Stimulated activated CD4-positive, alpha-beta T cell treated with anti-CD3 and anti-CD28 coated beads, Interleukin-4, amount 100 ng/mL, for 24 hours (primary cell): ENCODE results near the gene MRPL32.

Experiments
- DNase-seq: peaks from one replicate; pipeline ENCODE4 v3.0.0-alpha.2; 2020

MRPL32 gene

GRCh38 chr7:42928754-42929153, 3.4 kb upstream of the MRPL32 start:
- DNase-seq: no peak

GRCh38 chr7:42929449-42929848, 2.7 kb upstream of the MRPL32 start:
- no peak for DNase-seq

DNA sequence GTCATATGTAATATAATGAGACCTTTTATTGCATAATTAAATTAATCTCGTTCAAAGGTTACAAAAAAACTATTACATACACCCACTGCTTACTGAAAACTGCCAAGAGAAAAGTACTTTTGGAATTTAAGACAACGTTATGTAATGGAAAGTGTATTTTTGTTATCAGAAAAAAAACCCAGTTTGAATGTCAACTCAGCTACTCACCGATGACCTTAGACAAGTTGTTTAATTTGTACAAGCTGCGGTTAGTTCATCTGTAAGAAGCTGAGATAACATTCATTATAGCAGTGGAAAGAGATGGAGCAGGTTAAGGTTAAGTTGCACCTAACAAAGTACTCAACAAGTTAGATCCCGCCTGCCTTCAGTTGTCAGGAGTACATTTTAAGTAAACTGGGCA, 1.3 kb upstream of the MRPL32 start:
- DNase-seq: no peak

DNA sequence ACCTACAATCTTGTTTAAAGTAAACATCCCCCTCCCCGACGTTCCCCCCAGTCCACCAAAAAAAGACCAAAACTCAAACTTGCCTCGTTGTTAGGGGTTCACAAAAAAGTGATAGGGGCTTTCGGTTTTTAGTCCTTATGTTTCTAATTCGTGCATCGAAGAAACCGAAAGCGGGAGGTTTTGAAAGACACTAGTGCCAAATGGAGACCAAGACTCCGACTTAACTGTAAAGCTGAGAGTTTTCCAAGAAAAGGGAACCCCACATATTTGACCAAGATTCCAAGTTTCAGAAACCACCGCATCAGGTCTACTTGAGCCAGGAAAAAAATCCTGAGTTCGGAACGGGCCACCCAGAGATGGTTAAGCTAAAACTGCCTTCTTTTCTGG, 736 bp upstream of the MRPL32 start:
- DNase-seq: peak; percentile 36

DNA sequence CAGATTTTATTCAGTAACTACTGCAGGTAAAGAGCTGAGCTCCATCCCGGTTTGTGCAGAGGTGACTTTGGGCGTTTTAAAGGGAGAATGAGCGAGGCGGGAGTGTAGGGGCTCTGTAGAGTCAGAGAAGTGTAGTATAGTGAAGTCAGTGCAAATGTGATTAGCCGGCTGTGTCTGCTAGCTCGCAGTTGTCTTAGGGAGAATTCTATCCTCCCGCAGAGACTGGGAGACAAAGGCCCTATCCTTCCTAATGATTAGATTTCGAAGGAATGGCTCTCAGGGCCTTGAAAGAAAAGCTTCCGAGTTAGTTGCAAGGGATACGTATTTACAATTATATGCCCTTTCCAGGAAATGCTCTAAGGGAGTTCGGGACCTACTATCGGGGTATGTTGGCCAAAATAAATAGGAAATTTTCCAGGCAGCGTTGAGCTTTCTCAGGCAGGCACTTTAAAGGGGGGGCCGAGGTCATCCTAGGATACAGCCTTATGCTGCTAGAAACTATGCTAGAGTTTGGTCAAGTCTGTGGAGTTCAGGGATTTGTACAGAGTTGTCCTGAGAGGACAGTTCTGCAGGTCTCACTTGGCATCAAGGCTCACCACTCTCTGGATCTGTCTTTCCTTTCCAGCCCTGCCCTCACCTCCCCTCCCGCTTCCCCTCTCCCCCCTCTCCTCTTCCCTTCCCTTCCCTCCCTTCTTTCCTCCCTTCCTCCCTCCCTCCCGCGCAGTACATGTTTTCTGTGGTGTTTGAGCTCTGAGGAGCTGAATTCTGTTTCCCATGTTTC, 825 bp downstream of the MRPL32 start:
- DNase-seq: no peak

DNA sequence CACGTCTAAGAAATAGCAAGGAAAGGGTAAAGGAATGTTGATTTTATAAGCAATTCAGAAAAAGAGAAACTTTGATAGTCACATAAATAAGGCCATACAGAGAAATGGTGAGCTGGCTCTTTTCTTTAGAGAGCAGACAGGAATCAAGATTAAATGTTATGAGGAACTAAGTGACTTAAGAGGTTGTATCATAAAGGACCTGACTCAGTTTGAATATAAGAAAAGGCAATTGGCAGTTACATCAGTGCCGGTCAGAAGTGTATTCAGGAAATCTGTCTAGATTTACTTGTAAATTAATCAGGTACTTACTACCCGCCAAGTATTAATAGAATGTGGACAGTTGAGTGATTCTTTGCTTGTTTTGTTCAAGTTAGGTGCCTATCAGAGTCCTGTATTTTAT, 2.1 kb downstream of the MRPL32 start:
- no peak for DNase-seq

- DNase-seq: no peak
These were observed 3.7 kb downstream of the MRPL32 start for GRCh38 chr7:42935861-42936260.

DNA sequence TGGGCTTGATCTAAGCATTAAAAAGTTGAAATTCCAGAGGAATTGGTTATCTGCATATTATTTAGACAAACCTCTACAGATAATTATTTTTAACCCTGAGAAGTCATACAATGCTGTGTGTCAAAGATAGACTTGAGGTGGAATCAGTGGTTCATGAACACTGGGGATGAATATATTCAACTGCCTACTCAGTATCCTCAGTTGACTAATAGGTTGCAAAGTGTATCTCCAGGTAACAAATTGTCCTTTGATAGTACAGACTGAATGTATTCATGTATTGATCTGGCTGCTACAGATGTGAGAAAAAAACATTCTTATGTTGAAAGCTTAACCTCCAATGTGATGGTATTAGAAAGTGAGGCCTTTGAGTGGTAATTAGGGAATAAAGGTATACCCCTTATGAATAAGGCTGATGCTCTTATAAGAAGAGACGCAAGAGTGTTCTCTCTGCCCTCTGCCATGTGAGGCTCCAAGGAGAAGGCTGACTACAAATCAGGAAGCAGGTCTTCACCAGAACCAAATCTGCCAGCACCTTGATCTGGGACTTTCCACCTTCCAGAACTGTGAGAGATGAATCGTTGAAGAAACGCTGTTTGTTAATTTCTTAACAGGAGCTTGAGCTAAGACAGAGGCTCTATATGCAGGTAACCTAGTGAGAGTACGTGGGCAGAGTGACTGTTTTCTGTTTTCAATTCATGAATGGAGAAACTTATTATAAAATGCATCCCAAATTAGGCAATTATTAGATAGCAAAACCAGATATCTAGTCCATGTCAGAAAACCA, 7.5 kb downstream of the MRPL32 start:
- DNase-seq: peak; percentile 24

DNA sequence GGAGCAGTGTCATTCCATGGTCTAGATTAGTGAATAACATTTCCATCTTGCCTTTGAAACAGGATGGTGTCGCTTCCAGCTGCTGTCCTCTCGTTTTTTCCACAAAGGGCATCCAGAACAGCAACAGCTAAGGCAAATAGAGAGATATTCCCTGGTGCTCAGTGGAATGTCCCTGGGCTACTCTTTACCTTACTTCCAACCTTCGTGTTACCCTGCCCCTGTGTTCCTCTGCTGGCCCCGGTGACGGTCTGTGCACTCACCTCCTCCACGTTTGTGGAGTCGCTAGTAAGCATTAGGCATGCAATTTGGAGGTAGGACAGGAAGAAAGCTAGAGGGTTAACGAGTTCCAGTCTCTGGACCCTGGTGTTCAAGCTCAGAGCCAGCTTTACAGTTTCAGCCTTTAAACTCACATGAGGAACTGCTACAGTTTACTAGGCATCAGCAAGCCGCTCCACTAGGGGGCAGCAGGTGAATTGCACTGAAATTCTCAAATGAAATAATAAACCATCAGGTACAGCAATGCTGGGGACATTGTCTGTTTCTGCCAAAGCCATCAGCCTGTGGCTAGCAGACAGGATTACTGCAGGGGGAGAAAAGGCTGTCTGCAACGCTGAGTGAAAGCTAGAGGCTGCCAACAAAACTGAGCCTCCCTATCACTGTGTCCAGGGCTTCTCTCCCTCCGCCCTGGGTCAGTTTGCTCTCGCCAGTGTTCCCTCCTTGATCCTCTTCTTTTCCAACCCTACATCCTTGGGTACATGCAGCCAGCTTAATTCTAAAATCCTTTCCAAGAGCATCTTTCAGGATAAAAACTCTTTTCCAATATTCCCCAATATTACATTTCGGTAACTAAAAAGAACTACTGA, 9.0 kb downstream of the MRPL32 start:
- DNase-seq: peak; percentile 80

GRCh38 chr7:42945821-42946626, 13.8 kb downstream of the MRPL32 start:
- no peak for DNase-seq

DNA sequence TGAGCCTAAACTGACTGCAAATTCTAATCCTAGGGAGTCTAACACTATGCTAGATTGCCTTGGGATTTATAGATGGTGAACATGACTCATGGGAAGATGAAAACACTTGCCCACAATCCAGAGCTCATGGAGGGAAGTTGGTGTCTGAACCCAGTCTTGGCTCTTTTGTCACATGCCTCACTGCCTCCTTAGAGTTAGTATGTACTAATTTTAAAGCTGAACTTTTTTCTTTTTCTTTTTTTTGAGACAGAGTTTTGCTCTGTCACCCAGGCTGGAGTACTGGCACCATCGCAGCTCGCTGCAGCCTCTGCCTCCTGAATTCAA, 14.4 kb downstream of the MRPL32 start:
- no peak for DNase-seq

DNA sequence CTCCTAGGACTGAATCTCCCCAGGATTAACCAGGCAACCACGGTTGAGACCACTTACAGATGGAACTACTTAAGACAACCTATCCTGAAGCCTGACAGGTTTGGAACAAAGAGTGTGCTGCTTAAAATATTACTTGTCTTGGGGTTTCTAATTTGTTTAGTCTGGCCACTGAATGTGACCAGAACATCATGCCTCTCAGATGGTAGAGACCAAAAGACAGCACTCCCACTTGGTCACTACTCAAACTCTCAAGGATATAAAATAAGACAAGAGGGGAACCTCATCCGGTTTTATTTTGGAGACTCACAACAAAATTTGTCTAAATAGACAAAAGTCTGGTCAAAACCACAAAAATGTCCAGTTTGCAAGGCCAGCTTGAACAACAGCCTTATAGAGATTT, 15.3 kb downstream of the MRPL32 start:
- DNase-seq: no peak

DNA sequence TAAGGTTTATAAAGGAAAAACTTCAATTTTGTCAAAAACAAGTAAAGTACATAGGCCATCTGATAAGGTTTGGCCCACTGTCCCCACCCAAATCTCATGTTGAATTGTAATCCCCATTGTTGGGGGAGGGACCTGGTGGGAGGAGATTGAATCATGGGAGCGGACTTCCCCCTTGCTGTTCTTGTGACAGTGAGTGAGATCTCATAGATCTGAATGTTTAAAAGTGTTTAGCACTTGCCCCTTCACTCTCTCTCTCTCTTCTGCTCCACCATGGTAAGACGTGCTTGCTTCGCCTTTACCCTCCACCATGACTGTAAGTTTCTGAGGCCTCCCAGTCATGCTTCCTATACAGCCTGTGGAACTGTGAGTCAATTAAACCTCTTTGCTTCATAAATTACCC, 18.2 kb downstream of the MRPL32 start:
- no peak for DNase-seq

DNA sequence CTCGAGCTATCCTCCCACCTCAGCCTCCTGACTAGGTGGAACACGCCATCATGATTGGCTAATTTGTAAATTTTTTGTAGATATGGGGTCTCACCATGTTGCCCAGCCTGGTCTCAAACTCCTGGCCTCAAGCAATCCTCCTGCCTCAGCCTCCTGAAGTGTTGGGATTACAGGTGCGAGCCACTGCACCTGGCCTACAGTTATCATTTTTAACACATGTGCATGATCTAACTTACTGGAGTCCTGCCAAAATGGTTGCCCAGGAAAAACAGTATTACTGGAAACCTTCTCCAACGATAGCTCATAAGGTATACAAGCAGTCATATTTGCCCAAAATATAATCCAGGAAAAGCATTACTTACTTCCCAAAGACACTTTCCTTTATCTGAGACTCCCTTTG, 20.2 kb downstream of the MRPL32 start:
- DNase-seq: no peak

DNA sequence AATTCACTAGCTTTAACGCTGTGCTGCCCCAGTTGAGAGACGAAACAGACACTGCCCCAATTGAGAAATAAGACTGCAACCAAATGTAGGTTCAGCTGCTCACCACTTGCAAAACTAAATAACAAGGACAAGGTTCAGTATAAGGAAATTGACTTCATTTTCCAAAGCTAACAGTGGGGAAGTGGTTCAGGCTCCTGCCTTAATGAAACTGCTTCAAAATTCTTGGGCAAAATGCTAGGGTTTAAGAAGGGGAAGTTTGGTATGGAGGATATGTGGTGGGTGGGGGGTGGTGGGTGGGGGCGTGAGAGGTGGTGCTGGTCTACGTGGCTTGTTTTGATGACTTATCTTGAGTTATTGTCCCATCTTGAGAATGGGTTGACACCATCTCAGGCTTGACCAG, 21.8 kb downstream of the MRPL32 start:
- no peak for DNase-seq

- no peak for DNase-seq
These were observed 23.9 kb downstream of the MRPL32 start for GRCh38 chr7:42956062-42956461.

- no peak for DNase-seq
These were observed 27.4 kb downstream of the MRPL32 start for GRCh38 chr7:42959549-42959948.

DNA sequence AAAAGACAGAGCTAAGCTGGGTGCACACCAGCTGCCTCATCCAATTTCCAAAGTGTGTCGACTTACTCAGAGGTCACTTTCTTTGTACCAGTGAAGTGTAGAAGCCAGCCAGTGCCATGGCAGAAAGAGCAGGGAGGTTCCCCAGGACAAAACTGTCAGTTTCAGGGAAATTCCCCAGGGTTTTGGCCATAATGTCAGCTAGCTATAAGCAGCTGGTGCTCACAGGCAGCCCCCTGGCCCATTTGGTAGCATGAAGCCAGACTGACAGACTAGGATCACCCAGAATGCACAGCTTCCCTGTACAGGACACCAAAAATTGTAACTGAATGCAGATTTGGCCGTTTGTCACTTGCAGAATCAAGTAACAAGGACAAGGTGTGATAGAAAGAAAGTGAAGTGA, 28.6 kb downstream of the MRPL32 start:
- no peak for DNase-seq

DNA sequence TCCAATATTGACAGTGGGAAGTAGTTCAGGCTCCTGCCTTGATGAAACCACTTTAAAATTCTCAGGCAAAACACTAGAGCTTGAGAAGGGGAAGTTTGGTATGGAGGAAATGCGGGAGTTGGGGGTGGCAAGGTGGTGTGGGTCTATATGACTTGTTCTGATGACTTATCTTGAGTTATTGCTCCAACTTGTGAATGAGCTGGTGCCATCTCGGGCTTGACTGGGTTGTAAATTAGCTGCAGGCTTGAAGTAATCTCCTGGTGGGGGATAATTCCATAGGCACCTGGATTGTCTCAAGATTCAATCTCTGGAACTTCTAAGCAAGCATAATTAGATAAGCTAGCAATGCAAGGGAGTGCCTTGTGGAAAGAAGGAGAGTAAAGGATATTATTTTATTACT, 29.0 kb downstream of the MRPL32 start:
- DNase-seq: no peak

GRCh38 chr7:42964293-42964692, 32.1 kb downstream of the MRPL32 start:
- DNase-seq: no peak

- no peak for DNase-seq
These were observed 33.0 kb downstream of the MRPL32 start for GRCh38 chr7:42964849-42965805.

- DNase-seq: no peak
These were observed 35.2 kb downstream of the MRPL32 start for GRCh38 chr7:42967391-42967790.
